NCI-H460 (cell line): Measurements from ENCODE around the gene FGF11. TPM values are rescaled to one million over a fixed set of nuclear protein-coding genes. Genes with fewer than 3 reads are reported as not detected.

Experiments used
- DNase-seq: peaks from one replicate; pipeline ENCODE4 v3.0.0-alpha.2; 2016; ENCODE audit warnings: low read depth; ENCODE audit errors: extremely low read depth
- total RNA-seq: library from RNA; depleted of rRNA; stranded (reverse); fragments of >200 nt; shearing (Covaris generic); gene quantifications from 2 replicates; pipeline ENCODE4 v1.2.3, GENCODE V29; 2014

The FGF11 gene
- total RNA-seq, 1 experiment from 2014 or later = 1.2 TPM

DNA sequence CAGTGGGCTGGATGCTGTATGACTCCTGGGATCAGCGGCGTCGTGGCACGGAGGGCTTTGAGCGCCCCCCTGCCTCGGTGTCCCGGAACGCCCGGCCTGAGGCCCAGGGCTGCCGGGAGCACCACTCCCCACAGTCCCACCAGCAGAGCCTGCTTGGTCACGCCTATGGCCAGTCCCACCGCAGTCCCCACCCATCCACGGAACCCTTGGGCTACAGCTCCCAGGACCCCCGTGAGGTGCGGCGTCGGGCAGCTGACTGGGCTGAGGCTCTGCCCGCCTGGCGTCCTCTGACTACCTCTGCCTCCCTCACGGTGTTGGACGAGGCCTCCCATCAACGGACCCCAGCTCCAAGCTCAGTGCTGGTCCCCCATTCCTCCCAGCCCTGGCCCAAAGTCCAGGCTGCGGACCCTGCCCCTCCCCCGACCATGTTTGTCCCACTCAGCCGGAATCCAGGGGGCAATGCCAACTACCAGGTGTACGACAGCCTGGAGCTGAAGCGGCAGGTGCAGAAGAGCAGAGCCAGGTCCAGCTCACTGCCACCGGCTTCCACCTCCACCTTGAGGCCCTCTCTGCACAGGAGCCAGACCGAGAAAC is 12.3 kb upstream of the FGF11 start:
- DNase-seq = no peak

DNA sequence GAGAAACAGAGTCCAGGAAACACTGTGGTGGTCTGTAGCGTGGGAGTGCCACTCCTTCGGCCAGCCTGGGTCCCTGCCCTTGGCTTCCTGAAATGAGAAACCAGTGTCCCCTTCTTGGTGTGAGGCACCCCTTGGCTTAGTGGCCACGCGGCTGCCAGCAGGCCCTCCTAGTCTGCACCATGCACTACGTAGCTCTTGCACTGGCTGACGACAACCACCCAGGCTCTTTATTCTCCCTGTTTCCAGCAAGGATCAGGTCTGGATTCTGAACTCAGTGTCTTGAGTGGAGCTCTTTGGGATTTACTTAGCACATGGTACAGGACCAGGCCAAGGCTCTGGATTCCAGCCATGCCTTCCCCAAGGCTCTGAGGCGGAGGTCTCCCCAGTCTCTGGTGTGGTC is 11.8 kb upstream of the FGF11 start:
- DNase-seq = no peak

- no peak for DNase-seq
These were observed 10.8 kb upstream of the FGF11 start, which contains the start of gene SPEM3 for GRCh38 chr17:7428557-7428956. SPEM3 (plus strand) TSS chr17:7428857; CDS start chr17:7428903, 46 bp downstream.

DNA sequence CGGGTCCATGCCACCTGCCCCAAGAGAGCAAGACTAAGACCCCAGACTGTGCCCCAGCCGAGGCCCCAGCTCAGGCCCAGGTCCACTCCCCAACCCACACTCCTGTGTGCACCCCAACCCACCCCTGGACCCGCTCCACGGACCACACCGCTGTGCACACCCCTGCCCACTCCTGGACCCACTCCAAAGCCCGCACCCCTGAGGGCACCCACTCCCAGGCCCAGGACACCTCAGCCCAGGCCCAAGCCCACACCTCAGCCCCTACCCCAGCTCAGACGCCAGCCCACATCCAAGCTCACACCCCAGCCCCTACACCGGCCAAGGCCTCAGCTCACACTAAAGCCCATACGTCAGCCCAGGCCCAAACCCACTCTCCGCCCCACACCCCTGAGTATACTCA is 9.6 kb upstream of the FGF11 start:
- DNase-seq = no peak

DNA sequence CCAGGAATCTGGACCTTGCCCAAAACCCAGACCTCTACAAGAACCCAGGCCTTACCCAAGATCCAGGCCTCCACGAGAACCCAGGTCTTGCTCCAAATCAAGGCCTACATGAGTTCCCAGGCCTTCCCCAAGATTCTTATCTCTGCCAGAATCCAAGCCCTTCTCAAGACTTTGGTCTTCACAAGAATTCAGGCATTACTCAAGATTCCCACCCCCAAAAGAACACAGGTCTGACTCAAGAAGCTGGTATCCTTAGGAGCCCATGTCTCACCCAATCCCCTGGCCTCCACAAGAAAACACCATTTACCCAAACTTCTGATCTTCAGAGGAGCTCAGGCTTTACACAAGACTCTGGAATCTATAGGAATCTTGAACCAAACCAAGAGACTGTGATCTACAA is 8.1 kb upstream of the FGF11 start:
- no peak for DNase-seq

GRCh38 chr17:7432296-7432695 is 7.0 kb upstream of the FGF11 start:
- DNase-seq = no peak

DNA sequence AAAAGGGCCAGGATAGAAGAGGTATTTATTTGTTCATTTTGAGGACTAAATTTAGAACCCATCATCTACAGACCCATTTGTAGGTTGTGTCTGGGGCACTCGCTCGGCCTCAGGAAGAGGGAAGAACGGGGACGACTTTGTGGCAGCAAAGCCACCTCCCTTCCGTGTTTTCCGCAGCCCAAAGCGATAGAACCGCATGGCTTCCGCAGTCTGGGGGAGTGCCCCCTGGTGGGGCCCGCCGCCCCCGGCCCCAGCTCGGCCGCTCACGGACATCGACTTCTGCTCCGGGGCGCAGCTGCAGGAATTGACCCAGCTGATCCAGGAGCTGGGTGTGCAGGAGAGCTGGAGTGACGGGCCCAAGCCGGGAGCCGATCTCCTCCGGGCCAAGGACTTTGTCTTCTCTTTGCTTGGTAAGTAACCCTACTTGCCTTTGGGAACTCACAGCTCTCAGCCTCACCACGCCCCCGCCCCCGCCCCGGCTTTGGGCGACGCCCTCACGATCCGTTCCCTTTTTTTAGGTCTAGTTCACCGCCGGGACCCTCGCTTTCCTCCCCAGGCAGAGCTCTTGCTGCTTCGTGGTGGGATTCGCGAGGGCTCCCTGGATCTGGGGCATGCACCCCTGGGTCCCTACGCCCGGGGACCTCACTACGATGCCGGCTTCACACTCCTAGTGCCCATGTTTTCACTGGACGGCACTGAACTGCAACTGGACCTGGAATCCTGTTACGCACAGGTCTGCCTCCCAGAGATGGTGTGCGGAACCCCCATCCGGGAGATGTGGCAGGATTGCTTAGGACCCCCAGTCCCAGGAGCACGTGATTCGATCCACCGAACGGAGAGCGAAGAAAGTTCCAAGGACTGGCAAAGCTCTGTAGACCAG is 3.4 kb upstream of the FGF11 start:
- peak; percentile 38 for DNase-seq

DNA sequence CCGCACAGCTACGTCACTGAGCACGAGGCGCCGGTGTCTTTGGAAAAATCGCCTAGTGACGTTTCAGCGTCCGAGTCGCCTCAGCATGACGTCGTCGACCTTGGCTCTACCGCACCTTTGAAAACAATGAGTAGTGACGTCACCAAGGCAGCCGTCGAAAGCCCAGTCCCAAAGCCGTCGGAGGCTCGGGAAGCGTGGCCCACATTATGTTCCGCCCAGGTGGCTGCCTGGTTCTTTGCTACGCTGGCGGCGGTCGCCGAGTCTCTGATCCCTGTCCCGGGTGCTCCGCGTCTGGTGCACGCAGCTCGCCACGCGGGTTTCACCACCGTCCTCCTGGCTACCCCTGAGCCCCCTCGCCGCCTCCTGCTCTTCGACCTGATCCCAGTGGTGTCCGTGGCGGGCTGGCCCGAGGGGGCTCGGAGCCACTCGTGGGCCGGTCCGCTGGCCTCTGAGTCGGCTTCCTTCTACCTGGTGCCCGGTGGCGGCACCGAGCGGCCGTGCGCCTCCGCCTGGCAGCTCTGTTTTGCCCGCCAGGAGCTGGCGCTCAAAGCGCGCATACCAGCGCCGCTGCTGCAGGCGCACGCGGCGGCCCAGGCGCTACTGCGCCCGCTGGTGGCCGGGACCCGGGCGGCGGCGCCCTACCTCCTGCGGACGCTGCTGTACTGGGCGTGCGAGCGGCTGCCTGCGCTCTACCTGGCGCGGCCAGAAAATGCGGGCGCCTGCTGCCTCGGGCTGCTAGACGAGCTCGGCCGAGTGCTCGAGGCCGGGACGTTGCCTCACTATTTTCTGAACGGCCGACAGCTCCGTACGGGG is 2.5 kb upstream of the FGF11 start:
- DNase-seq = peak; percentile 83

DNA sequence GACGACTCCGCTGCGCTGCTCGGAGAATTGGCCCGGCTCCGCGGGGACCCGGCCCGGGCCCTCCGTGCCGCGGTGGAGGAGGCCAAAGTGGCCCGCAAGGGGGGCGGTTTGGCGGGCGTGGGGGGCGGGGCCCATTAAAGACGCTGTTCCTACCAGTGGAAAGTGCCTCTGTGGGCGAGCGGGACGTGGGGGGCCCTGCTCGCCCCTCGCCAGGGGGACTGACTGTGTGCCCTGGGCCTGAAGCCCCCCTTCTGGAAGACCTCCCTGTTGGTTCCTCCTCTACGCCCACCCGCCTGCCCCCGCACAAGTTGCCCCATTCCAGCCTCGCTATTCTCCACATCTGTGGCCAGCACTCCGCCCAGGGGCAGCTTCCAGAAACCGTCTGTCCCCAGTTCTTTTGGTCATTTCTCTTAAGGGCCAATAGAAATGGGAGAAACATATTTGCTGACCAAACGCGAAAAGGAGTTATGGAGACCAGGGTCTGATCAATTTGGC is 1.9 kb upstream of the FGF11 start:
- DNase-seq = no peak

GRCh38 chr17:7437950-7438614 is 1.2 kb upstream of the FGF11 start:
- DNase-seq = no peak

GRCh38 chr17:7438656-7439460 is 454 bp upstream of the FGF11 start:
- no peak for DNase-seq

DNA sequence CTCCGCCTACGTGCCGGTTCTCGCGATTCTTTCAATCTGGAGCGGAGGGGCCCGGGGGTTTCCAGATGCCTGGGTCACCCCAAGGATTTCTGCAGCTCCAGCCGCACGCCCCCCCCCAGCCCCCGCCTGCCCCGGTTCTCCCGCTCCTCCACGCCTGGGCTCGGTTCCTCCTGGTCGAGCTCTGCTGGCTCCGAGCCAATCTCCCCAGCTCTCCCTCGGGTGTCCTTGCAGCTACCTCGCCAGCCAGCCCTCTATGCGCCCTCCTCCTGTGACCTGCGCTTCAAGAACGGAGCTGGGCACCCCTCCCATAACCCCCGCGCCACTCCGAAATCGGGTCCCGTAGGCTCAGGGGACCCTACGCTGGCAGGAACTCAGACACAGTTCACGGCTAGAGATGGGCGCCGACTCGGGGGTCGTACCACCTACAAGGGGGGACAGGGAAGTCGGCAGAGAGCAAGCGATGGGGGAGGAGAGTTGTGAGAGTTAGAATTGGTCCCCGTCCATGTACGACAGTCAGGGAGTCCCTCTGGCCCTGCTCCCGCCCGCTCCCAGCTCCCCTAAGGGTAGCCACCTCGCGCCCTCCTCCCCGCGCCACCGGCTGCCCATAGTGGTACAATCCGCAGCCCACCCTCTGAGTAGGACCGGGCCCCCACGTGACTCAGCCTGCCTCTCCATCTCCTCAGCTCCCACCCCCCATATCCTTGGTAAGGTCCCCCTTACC is 961 bp downstream of the FGF11 start:
- peak; percentile 26 for DNase-seq

- no peak for DNase-seq
These were observed 1.5 kb downstream of the FGF11 start for GRCh38 chr17:7440834-7441195.

DNA sequence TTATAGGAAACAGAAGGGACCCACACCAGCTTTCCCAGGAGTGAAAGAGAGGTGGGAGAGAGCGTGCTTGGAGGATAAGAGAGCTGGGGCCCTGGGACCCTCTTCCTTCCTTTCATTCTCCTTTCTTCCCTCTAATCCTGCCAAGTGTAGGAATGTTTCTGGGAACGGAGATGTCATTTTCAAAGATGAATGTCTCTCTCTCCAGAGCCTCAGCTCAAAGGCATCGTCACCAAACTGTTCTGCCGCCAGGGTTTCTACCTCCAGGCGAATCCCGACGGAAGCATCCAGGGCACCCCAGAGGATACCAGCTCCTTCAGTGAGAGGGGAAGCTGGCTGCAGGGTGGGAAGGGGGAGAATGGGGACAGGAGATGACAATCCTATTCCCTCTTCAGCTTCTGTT is 2.0 kb downstream of the FGF11 start:
- DNase-seq = no peak

- no peak for DNase-seq
These were observed 2.8 kb downstream of the FGF11 start for GRCh38 chr17:7442142-7442541.

- DNase-seq = no peak
These were observed 4.5 kb downstream of the FGF11 start for GRCh38 chr17:7443499-7444485.

- peak; percentile 35 for DNase-seq
These were observed 5.6 kb downstream of the FGF11 start, which contains the start of gene CHRNB1 for GRCh38 chr17:7444682-7445618. CHRNB1 (plus strand) TSS chr17:7445061; CDS start chr17:7445128, 67 bp downstream.
